Activated effector memory CD4-positive, alpha-beta T cell treated with Interleukin-2 at 50 U/mL for 16 hours (primary cell): ENCODE data around the gene ARHGEF33.
A peak's percentile ranks its signal among the peaks of the same experiment; 100 is the strongest.

Source experiments
- DNase-seq: peaks from one replicate; pipeline ENCODE4 v3.0.0-alpha.2; 2020

ARHGEF33 gene

DNA sequence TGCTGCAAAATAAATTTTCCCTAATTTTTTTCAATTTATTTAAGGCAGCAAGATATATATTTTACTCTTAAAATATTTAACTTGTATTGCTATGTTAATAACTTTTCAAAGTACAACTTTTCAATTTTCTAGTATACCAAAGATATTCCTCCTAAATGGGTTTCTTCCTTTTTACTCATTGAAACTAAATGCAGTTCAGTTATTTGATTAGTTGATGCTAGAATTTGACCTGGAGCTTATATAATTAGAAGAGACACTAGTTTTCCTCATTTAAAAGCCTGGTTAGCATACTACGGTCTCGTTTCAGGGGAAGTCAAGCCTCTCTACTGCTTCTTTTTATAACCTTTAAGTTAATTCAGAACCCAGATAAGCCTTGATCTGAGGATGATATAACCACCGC is at the start of gene ARHGEF33:
ARHGEF33 (plus strand) TSS at position 301 of the 400 bp plus-strand sequence. CDS start 29,573 bp downstream, outside the sequence.
- no peak for DNase-seq

- no peak for DNase-seq
These were observed 39.6 kb upstream of the ARHGEF33 start for GRCh38 chr2:38850045-38850444.

- DNase-seq: no peak
These were observed 33.5 kb upstream of the ARHGEF33 start for GRCh38 chr2:38856165-38856564.

DNA sequence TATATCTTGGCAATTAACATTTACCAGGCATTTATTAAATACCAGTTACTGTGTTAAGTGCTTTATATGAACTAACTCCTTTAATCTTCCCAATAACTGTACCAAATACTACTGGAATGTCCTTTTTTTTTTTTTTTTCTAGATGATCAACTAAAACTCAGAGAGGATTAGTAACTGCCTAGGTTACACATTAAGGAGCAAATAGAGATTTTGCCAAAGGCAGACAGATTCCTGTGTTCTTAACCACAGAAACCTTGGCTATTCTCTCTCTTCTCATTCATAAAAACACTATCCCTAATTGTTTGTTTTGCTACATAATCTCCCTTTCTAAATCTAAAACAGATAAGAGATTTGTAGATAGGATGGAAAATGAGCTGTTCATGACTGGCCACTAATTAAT is 27.2 kb upstream of the ARHGEF33 start:
- no peak for DNase-seq

- no peak for DNase-seq
These were observed 26.5 kb upstream of the ARHGEF33 start for GRCh38 chr2:38863061-38863695.

DNA sequence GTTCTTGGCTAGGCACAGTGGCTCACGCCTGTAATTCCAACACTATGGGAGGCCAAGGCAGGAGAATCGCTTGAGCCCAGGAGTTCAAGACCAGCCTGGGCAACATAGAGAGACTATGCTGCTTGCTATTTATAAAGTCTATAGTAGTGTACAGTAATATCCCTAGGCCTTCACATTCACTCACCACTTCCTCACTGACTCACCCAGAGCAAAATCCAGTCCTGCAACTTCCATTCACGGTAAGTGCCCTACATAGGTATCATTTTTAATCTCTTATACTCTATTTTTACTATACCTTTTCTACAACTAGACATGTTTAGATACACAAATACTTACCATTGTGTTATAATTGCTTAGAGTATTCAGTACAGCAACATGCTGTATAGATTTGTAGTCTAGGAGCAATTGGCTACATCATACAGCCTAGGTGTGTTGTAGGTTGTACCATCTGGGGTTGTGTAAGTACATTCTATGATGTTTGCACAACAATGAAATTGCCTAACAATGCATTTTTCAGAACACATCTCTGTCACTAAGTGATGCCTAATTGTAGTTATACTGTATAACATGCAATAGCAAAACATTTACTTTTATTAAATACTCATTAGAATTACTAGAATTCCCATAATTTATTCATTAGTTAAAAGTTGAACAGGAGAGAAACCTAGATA is 22.8 kb upstream of the ARHGEF33 start:
- no peak for DNase-seq

DNA sequence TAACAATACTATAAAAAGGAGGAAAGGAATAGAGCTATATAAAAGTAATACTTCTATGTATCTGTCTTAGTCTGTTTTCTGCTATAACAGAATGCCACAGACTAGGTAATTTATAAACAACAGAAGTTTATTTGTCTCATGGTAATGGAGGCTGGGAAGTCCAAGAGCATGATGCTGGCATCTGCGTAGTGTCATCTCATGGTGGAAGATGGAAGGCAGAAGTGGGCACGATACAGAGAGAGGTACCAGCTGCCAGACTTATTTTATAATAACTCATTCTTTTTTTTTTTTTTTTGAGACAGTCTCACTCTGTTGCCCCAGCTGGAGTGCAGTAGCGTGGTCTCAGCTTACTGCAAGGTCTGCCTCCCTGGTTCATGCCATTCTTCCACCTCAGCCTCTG is 18.2 kb upstream of the ARHGEF33 start:
- DNase-seq: no peak

- no peak for DNase-seq
These were observed 15.9 kb upstream of the ARHGEF33 start for GRCh38 chr2:38873763-38874162.

GRCh38 chr2:38875227-38875575 is 14.5 kb upstream of the ARHGEF33 start:
- no peak for DNase-seq

- peak; percentile 66 for DNase-seq
These were observed 13.9 kb upstream of the ARHGEF33 start, which contains the start of the genes DHX57 and MORN2 for GRCh38 chr2:38875576-38876367. Gene DHX57 (minus strand): TSS chr2:38875934. CDS start chr2:38868405, 7,529 bp downstream. Gene MORN2 (plus strand): TSS chr2:38875976.

DNA sequence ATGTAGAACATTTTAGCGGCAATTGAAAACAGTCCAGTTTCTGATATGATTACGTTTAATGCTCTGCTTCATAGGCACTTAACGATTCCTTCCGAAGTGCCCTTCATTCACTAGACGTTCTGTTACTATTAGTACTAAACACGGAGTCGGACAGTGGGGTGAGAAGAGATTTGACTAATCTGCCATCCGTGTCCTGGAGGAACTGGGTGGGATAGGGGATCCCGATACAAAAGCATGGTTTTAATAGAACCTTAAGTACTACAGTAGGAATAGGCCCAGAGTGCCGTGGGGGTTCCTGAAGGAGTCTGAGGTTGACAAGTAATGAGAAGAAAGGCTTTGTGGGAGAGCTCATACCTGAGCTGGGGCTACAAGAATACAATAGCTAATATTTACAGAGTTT is 13.3 kb upstream of the ARHGEF33 start:
- DNase-seq: no peak

DNA sequence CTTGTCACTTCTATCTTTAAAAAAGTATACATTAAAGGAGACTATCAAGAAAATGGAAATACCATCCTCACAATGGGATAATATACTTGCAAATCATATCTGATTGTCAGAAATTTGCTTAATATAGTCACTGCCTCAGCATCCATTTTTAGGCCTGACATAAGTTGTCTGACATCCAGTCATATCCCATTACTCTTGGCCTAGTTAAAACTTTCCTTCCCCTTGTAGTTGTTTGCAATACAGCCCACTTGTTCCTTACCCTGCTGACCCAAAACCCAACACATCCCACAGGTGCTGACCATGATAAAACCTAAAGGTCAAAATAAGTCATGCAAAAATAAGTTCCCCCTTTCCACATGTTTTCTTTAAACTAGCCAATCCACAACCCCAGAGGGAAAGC is 3.6 kb upstream of the ARHGEF33 start:
- no peak for DNase-seq

- DNase-seq: no peak
These were observed 2.3 kb upstream of the ARHGEF33 start for GRCh38 chr2:38887347-38887746.

- DNase-seq: no peak
These were observed 1.6 kb upstream of the ARHGEF33 start for GRCh38 chr2:38887902-38888554.

DNA sequence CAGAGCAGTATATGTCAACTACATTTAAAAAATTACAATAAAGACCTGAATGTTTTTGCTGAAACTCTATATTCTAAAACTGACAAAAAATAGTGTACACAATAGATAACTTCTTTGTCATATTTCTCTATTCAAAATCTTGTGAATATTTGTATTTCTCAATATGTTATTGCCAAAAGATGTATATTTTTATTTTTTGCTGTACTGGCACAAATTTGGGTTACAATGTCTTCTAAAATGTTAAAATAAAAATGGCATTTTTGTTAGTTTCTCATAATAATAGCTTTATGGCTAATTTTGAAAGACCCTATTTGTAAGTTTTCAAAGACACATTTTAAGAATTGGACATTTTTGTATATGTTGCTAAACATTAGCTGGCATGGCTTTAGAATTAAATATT is 630 bp upstream of the ARHGEF33 start:
- no peak for DNase-seq

DNA sequence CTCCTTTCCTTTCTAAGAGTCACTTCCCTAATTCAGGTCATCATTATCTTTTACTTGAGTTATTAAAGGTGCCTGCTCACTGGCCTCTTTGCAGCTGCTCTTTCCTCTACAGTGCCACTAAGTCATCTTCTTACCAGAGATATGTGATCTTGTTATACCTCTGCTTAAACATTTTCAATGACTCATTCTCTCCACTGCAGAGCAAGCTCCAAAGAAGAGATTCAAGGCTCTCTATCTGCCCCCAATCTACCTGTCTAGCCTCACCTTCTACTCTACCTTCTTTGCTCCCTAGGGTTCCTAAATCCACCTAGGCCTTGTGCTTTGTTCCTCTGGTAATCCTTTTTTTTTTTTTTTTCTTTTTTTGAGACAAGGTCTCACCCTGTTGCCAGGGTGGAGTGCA is 3.1 kb downstream of the ARHGEF33 start:
- no peak for DNase-seq

- DNase-seq: no peak
These were observed 8.6 kb downstream of the ARHGEF33 start for GRCh38 chr2:38898256-38898655.

DNA sequence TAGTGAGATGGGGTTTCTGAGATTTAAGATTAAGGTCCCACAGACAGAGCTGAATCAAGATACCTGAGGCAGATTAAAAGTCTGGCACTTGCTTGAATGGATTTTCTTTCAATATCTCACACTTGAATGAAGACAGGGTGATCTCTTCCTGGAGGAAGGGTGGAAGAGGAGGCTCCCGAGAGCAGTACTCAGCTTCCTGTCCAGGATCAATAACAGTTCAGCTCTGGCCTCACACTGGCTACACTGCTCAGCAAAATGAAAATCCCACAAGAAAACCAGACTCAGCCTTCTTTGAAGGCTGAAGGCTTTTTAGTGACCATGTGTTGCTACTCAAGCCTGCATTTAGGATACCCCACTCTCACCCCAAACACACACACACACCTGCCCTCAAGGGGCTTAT is 11.1 kb downstream of the ARHGEF33 start:
- no peak for DNase-seq

- DNase-seq: no peak
These were observed 15.6 kb downstream of the ARHGEF33 start for GRCh38 chr2:38905251-38905650.

DNA sequence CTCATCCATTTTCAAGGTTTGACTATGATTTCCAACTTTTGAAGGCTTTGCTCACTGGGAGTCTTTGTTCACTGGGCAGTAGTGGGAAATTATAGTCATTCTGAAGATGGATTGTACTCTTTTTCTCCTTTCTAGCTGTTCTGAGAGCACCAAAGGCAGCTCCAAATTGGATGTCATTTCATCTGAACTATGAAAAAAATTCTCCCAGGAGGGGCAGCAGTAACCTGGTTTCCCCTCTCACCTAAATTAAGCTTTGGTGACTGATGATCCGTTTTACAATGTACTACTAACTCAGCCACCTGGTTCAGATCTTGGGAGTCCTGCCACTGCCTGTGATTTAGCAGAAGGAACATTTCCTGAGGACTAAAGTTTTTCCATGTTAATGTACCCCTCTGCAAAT is 17.6 kb downstream of the ARHGEF33 start:
- no peak for DNase-seq

- DNase-seq: no peak
These were observed 18.3 kb downstream of the ARHGEF33 start for GRCh38 chr2:38907743-38908562.

- DNase-seq: no peak
These were observed 20.2 kb downstream of the ARHGEF33 start for GRCh38 chr2:38909872-38910271.

GRCh38 chr2:38911191-38911590 is 21.5 kb downstream of the ARHGEF33 start:
- DNase-seq: no peak
